ENCODE results near the gene TACC2.

DNA sequence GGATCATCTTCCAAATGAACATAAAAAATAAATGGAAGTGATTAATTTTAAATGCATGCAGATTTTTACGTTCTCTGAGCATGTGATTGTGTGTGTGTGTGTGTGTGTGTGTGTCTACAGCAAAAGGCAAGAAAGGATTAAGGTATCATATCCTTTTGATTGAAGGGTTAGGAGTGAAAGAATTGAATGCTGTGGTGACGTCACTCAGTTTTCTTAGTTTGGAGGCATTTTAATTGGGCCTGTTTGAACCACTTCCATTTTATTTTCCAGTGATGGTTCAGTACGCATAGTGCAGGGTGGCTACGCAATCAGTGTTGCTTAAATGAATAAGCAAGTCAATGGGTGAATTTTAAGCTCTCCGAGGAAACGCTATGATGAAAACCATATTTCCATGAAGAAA, 31.3 kb downstream of the TACC2 start:
- TF ChIP-seq ISL1 (CRISPR knock-in tag; IDR thresholded peaks at IDR 0.05) (no peak), ARNTL (CRISPR knock-in tag; IDR thresholded peaks at IDR 0.05; ENCODE audit: borderline replicate concordance, low read depth) (no peak), SNAI2 (CRISPR knock-in tag; IDR thresholded peaks at IDR 0.05) (no peak), ZNF565 (CRISPR knock-in tag; conservative IDR thresholded peaks at IDR 0.05; ENCODE audit: low read depth) (no peak), ZC3H10 (CRISPR knock-in tag; IDR thresholded peaks at IDR 0.05) (no peak), PATZ1 (CRISPR knock-in tag; IDR thresholded peaks at IDR 0.05; ENCODE audit: borderline replicate concordance) (no peak), ZFP3 (CRISPR knock-in tag; IDR thresholded peaks at IDR 0.05) (no peak), ZFP30 (CRISPR knock-in tag; IDR thresholded peaks at IDR 0.05) (no peak), RARB (CRISPR knock-in tag; IDR thresholded peaks at IDR 0.05) (no peak), PPARA (CRISPR knock-in tag; IDR thresholded peaks at IDR 0.05; ENCODE audit: borderline replicate concordance) (no peak), TCF4 (CRISPR knock-in tag; IDR thresholded peaks at IDR 0.05; ENCODE audit: borderline replicate concordance) (no peak)
- TF ChIP-seq, protein P1, sequence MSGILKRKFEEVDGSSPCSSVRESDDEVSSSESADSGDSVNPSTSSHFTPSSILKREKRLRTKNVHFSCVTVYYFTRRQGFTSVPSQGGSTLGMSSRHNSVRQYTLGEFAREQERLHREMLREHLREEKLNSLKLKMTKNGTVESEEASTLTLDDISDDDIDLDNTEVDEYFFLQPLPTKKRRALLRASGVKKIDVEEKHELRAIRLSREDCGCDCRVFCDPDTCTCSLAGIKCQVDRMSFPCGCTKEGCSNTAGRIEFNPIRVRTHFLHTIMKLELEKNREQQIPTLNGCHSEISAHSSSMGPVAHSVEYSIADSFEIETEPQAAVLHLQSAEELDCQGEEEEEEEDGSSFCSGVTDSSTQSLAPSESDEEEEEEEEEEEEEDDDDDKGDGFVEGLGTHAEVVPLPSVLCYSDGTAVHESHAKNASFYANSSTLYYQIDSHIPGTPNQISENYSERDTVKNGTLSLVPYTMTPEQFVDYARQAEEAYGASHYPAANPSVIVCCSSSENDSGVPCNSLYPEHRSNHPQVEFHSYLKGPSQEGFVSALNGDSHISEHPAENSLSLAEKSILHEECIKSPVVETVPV (CRISPR knock-in tag; IDR thresholded peaks at IDR 0.05), result no peak
- TF ChIP-seq, protein P2, sequence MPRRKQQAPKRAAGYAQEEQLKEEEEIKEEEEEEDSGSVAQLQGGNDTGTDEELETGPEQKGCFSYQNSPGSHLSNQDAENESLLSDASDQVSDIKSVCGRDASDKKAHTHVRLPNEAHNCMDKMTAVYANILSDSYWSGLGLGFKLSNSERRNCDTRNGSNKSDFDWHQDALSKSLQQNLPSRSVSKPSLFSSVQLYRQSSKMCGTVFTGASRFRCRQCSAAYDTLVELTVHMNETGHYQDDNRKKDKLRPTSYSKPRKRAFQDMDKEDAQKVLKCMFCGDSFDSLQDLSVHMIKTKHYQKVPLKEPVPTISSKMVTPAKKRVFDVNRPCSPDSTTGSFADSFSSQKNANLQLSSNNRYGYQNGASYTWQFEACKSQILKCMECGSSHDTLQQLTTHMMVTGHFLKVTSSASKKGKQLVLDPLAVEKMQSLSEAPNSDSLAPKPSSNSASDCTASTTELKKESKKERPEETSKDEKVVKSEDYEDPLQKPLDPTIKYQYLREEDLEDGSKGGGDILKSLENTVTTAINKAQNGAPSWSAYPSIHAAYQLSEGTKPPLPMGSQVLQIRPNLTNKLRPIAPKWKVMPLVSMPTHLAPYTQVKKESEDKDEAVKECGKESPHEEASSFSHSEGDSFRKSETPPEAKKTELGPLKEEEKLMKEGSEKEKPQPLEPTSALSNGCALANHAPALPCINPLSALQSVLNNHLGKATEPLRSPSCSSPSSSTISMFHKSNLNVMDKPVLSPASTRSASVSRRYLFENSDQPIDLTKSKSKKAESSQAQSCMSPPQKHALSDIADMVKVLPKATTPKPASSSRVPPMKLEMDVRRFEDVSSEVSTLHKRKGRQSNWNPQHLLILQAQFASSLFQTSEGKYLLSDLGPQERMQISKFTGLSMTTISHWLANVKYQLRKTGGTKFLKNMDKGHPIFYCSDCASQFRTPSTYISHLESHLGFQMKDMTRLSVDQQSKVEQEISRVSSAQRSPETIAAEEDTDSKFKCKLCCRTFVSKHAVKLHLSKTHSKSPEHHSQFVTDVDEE (CRISPR knock-in tag; IDR thresholded peaks at IDR 0.05), result no peak

Data from SK-N-SH treated with all-trans-retinoic acid at 6 μM for 48 hours (cell line).